HG03103 (cell line): ENCODE measurements around the gene CCDC196.
A peak's percentile ranks its signal among the peaks of the same experiment; 100 is the strongest.
"Not testable (repeated sequence)": the region's sequence is repeated elsewhere in the genome, so short reads cannot be mapped to it uniquely, and the experiment has no call there.

Experiments used
- ATAC-seq: cut with Tn5 transposase; IDR thresholded peaks from one replicate; pipeline ENCODE4 v1.9.1; 2021; ENCODE audit warnings: low read depth; ENCODE audit not compliant: unreplicated experiment

The CCDC196 gene

DNA sequence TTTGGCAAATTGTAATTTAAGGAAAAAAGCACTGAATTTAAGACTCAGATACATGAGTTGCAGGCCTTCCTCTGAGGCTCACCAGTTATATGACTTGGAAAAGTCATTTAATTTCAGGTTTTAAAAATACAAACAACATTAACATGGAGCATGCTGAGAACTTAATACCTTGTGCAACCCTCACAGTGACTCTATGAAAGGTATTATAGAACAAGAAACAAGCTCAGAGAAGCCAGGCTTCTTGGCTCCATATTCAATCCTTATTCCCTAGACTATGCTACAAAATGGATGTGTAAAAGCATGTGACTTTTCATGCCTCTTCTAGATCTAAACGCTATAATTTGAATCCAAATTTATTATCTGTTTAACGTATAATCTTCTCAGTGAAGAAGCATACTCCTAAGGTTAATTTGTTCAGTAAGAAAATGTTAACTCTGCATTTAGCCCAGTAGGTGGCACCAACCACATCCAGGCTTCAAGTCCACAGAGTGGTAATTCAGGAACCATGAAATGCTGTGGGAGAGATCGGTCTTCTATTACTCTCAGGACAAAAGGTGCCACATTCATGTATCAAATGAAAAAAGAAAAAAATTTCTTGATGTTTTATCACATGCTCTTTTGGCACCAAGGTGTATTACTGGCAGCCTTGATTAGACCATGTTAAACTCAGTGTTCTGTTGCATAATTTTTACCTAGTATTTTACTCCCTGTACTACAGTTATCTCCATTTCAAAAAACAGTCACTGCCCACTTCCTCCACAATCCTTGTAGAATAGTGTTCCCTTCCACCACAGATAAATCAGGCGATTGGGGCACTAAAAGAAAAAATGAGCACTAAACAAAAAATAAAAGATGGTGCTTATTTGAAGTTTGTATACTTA lies 9.3 kb downstream of the CCDC196 start:
- peak; percentile 90 for ATAC-seq

DNA sequence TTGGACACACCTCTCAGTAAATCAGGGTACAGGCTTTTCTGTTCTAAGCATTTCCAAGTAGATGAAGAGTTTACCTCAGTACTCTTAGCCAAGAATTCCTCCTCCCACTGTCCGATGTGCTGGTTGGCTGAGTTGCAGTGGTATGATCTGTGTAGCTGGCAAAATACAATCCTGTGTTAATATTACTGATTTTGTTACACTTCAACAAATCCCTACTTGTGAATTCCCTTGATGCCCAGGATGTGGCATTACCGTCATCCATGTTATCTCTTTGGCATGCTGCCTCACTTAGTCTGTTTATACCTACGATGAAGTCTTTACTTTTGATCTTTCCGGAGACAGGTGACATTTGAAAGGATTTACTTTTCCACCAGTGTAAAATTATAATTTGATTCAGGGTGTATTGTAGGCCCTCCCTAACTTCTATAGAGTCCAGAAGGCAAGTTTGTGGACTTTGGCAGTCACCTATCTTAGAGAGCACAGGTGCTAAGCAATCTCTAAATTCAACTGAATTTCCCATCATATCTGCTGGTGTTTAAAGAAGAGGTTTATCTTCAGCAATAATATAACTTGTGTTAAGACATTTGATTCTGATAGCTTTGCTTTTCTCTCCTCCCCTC lies 10.1 kb downstream of the CCDC196 start:
- no peak for ATAC-seq

DNA sequence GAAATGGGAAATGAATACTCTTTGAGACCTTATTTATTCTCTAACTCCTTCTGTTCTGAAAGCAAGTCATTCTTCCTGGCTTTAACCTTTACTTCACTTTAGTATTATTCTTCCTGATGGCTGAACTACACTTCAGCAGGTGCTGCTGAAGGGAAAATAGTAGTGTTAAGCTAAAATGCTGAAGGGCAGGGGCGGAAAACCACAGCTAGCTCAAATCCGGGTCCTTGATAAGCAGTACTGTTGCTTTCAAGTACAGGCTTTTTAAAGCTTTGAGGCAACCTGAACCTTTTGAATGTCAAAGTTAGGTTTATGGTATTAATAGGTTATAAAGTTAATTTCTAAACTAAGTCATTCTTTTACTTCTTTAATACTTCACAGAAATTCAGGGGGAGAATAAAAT lies 10.7 kb downstream of the CCDC196 start:
- no peak for ATAC-seq

DNA sequence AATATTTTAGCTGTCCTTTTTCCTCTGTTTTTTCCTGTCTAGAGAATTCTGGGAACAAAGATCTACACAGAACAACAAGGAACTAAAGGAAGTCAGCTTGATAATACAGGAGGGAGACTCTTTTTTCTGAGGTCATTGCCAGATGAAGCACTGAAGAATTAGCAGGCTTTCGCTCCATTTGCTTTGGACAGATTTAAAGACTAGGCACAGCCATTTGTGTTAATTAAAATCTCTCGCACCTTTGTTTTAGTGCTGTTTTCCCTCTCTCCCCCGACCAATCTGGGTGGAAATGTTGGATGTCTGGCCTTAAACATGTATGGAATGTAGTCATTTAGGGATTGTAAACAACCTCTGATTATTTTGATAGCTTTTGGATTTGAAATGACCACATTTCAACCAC lies 12.1 kb downstream of the CCDC196 start:
- ATAC-seq: no peak

DNA sequence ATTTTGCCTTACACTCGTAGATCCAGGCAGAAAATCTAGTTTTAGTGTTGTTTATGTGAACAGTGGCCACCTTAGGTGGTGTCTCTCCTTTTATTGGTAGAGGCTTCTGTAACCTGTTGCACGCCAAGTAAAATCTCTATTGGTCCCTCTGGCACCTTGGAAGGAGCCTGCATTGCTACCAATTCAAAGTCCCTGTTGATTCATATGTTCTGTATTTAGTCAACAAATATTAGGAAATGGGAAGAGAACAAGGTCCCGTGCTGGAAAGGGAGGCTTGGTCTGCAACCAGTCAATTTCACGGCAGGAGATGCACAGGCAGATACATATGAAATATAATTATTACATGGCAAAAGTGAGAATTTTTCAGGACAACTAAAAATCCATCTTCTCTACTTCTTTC lies 15.4 kb downstream of the CCDC196 start:
- no peak for ATAC-seq

DNA sequence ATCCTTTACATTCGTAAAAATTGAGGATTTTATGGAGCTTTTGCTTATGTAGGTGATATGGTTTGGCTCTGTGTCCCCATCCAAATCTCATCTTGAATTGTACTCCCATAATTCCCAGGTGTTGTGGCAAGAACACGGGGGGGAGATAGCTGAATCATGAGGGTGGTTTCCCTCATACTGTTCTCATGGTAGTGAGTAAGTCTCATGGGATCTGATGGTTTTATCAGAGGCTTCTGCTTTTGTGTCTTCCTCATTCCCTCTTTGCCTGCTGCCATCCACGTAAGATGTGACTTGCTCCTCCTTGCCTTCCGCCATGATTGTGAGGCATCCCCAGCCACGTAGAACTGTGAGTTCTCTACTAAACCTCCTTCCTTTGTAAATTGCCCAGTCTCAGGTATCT lies 16.7 kb downstream of the CCDC196 start:
- not testable (repeated sequence) for ATAC-seq

DNA sequence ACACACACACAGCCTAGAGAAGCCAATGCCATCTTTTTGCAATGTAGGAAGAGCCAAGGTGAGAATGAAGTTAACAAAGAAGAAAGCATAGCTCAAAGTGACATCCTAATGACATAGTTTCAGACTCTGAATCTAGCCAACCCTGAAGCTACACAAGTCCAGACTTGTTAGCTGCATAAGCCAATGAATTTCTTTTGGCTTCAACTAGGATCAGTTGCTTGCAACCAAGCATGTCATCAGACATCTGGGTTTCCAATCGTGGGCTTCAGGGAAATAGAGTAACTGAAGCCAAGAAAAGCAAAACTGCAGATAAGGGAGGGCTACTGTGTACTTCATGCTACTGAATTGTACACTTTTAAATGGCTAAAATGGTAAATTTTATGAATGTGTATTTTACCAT lies 17.4 kb downstream of the CCDC196 start:
- no peak for ATAC-seq

DNA sequence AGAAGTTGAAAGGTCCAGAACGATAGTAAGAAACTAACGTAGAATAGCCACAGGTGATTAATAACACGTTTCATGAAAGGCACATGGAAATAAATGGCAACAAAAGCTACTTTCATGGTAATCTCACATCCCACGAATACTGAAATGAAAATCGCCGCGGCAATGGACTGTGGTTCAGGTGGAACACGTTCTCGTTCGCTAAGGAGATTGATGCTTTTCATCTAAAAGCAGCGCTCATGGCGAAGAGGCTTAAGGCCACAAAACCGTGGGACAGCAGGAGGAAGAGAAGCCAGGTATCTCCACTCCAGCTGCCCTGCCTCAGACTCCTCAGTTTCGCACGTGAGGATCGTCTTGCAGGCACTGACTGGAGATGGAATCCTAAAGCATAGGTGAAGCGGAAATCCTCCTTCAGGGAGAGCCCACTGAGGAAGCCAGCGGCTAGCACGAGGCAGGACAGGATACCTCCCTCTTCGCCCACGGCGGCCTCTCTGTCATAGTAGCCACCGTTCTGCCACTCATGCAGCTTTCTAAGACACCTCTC lies 21.1 kb downstream of the CCDC196 start:
- peak; percentile 10 for ATAC-seq

DNA sequence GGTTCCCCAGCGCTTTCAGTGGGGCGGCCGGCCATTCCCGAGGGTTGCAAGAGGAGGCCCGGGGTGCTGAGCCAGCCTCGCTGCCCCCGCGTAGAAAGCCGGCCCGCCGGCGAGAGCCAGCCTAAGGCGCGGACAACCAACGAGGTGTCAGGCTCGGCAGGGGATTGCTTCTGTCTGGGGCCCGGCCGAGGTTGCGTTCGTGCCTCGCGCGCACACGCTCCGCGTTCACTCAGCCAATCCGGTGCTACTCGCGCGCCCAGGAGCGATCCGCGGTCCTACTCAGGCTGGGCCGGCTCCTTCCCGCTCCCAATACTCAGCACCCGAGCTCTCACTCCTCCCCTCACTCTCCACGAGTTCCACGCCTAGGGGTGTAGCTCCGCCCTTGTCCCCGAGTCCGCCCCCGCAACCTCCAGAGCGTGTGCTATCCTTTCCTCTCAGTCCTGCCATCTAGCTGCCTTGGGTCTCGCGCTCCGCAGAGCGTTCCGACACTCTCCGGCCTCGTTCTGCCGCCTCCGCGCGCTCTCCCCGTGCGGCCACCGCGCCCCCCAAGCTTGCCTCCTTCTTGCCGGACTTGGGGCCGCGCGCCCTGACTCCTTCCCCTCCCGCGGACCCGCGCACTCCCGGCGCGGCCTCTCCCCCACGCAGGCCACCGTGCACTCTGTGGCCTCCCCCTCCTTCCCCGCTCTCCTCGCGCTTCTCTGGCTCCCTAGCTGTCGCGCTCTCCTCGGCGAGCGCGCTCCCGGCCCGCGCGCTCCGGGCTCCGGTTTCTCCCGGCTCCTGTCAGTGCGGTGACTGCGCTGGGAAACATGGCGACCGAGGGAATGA lies 21.8 kb downstream of the CCDC196 start, which contains the start of gene GPHN:
TSS of gene GPHN (plus strand) at position 426 of the 825 bp plus-strand sequence.
- ATAC-seq: peak; percentile 78

DNA sequence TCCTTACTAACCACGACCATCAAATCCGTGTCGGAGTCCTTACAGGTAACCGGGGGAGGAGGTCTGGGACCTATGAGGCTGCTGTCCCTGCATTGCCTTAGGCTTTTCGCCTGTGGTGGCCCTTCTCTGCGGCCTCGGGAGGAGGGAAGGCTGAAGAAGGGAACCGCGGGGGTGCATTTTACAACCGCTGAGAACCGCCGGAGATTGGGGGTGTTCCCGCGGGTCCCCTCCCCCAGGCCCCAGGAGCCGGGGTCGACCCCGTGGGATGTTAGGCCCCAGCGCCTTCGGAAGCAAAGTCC lies 22.3 kb downstream of the CCDC196 start:
- ATAC-seq: no peak

DNA sequence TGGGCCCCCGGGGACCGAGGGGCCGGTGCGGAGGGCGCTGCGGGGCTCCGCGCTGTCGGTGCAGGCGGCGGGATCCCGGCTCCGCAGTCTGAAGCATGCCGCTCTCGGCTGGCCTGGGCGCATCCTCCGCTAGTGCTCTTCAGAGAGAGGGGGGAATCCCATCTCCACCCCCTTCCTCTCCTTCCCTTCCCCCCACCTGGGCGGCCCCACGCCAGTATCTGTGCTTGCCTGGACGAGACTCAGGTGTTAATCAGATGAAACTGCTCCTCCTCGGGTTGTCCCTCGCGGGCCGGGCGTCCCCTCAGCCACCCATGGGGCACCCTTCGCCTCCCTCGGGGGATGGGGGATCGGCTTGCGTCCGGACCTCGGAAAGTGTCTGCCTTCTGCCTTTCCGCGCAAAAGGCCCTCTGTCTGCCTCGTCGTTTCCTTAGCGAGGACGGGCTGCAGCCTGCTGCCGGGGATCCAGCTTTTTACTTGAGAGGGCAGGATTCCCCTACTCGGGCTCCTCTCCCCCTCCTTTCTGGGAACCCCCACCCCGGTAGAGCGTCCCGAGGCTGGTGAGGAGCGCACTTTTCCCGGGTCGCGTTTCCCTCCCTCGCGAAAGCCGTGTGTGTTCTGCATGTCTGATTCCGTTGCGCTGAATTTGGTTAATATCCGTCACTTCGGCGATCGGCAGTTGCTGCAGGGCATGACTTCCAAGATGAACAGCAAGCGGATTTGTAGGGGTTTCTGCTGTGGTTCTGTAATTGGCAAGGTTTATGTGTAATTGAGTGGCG lies 22.9 kb downstream of the CCDC196 start:
- no peak for ATAC-seq

DNA sequence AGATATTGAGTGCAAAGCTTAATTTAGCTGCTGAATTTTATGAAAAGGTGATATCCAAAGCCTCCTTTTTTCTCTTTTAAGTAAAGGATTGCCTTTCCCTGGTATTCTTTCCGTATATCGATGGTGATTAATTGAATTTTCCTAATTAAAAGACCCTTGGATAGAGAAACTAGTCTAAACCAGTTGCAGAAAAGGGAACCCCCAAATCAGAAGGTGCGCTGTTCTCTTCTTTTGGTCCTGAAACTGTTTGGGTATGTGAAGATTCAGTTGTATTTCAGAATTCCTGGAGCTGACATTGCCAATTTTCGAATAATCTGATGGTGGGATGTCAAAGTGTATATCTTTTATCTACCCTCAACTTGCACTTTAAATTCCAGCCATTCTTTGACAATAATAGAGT lies 23.7 kb downstream of the CCDC196 start:
- no peak for ATAC-seq

DNA sequence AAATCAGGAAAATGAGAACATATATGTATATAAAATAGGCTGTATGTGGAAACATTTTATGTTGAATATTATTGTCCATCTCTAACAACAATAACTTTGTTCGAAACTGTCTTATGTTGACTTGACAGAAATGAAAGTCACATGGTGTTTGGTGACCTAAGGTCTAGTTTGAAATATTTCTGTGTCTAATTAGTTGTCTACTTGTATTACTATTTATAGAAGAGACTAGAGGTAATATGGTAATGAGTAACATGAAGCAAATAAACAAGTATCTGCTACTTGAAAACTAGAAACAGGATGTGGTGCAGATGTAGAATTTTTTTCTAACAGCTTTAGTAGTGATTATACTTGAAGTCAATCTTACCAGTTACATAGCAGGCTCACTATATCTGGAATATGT lies 25.7 kb downstream of the CCDC196 start:
- no peak for ATAC-seq

DNA sequence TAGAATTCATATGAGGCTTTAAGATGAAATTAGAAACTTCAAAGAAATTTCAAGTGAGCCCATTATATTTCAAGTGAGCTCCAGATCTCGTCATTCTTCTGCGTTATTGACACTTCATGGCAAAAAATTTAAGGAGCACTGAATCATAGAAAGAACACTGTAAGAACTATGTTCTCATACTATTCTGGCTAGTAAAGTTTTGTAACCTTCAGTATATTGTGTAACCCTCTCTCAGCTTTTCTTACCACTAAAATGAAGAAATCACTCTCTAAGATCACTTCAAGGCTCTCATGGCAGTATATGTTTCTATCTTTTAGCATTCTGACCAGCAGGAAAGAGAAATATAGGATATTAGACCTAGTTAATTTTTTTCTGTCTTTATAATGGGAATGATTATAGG lies 28.0 kb downstream of the CCDC196 start:
- ATAC-seq: no peak

DNA sequence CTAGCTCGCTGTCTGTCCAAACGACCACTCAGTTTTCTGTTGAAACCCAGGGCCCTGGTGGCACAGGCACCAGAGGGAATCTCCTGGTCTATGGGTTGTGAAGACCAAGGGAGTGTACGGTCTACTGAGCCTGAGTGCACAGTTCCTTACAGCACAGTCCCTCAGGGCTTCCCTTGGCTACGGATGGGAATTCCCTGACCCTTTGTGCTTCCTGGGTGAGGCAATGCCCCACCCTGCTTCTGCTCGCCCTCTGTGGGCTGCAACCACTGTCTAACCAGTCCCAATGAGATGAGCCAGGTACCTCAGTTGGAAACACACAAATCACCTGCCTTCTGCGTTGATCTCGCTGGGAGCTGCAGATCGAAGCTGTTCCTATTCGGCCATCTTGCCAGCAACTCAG lies 44.4 kb downstream of the CCDC196 start:
- no peak for ATAC-seq

DNA sequence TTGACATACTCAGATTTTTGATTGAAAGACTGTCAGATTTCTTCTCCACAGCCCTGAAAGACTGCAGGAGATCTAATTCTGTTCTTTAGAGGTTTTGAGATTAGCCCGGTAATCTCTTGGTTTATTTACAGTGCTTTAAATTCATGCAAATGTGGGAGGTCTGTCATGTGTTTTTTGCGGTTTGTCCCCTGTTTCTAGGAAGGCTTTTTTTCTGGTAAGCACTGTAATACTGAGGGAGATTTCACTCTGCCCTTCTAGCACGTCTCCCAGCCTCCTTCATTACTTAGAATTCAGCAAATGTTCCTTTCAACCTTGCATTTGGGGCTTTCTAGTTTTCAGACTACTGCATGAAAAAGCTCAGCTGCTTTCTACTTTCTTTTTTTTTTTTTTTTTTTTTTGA lies 52.9 kb downstream of the CCDC196 start:
- no peak for ATAC-seq

DNA sequence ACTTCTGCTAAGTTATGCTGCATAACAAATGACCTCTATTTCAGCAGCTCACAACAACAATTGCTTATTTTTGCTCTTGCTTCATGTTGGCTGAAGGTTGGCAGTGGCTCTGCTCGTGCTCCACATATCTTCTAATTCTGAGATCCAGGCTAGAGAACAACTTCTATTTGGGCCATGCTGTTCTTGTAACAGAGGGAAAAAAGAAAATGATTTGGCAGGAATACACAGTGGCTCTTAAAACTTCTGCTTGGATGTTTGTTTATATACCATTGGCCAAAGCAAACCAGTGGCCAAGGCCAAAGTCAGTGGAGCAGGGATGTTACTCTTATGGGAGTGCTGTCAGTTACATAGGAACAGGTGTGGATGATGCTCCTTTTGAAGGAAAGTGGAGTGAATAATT lies 53.9 kb downstream of the CCDC196 start:
- no peak for ATAC-seq

DNA sequence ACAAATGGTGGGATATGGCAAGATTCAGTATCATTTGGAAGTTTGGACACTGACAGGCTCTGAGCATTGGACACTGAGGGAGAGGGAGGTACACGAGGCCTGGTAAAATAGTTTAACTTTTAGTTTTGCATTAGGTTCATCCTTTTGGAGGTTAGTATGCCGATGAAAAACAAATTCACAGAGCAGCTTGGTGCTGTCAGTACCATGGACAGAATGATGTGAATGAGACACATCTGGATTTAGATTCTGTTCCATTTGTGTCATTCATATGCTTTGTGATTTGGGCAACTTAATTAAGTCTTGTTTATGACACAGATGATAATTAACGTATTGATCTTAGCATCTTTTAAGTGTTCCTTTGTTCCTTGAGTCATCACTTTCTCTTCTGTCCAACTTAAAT lies 55.5 kb downstream of the CCDC196 start:
- ATAC-seq: no peak

DNA sequence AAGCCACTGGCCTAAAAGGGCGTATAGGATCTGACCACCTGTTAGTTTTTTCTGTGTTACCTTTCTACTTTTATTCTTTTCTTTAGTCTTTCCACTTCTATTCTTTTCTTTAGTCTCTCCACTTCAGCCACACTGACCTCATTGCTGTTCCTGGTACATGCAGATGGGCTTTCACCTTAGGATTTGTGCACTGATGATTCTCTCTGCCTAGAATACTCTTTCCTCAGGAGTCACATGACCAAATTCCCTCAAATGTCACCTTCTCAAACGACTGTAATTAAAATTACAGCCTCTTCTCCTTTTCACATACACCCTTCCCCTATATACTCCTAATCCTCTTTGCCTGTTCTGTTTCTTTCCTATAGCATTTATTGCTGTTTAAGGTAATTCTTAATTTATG lies 57.8 kb downstream of the CCDC196 start:
- no peak for ATAC-seq

DNA sequence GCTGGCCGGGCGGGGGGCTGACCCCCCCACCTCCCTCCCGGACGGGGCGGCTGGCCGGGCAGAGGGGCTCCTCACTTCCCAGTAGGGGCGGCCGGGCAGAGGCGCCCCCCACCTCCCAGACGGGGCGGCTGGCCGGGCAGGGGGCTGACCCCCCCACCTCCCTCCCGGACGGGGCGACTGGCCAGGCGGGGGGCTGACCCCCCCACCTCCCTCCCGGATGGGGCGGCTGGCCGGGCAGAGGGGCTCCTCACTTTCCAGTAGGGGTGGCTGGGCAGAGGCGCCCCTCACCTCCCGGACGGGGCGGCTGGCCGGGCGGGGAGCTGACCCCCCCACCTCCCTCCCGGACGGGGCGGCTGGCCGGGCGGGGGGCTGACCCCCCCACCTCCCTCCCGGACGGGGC lies 59.0 kb downstream of the CCDC196 start:
- not testable (repeated sequence) for ATAC-seq
